K562 (cell line): Measurements from ENCODE around the gene DYNC2I2.

Source experiments
- CTCF ChIP-seq, 3 experiments: IDR thresholded peaks in 2 of 3; conservative IDR thresholded peaks in 1 of 3; 2 replicates each; pipeline ENCODE4 v1.5.1; 2011 to 2012; ENCODE audit warnings: low read length in 3 of 3, mild to moderate bottlenecking in 3 of 3, control low read depth in 2 of 3, improper control_type of control experiment in 1 of 3, inconsistent platforms in 1 of 3, low read depth in 1 of 3, mixed read lengths in 1 of 3, moderate library complexity in 1 of 3; ENCODE audit not compliant: insufficient read depth in 2 of 3
- NFIX ChIP-seq: fragments of 250-450 bp; sonication (Bioruptor Pico); IDR thresholded peaks from 2 replicates; pipeline ENCODE4 v1.4.0; 2020; ENCODE audit warnings: low read depth, mild to moderate bottlenecking, moderate library complexity
- POLR2H ChIP-seq: IDR thresholded peaks from 2 replicates; pipeline ENCODE4 v1.6.1; 2016; ENCODE audit warnings: missing genetic modification characterization, low read depth, mild to moderate bottlenecking, control low read depth, missing compliant biosample characterization, moderate library complexity
- REST ChIP-seq, 2 experiments: fragments of 450-650 bp; formaldehyde crosslinking in 1 of 2; IDR thresholded peaks; 2 replicates each; pipeline versions ENCODE4 v1.4.0 to v1.6.1; 2014 to 2020; ENCODE audit warnings: mild to moderate bottlenecking in 2 of 2, borderline replicate concordance in 1 of 2, low read depth in 1 of 2
- ZKSCAN1 ChIP-seq: fragments of 150-350 bp; IDR thresholded peaks from 2 replicates; pipeline ENCODE4 v1.6.1; 2016; ENCODE audit warnings: low read depth, low read length
- ZNF239 ChIP-seq: fragments of 250-450 bp; sonication (Bioruptor Pico); IDR thresholded peaks from 2 replicates; pipeline ENCODE4 v1.4.0; 2020; ENCODE audit warnings: mild to moderate bottlenecking

- no peak for TF ChIP-seq REST (IDR thresholded peaks at IDR 0.05; ENCODE audit: borderline replicate concordance)
- no peak for TF ChIP-seq REST (CRISPR knock-in tag; IDR thresholded peaks at IDR 0.05; ENCODE audit: low read depth)
- TF ChIP-seq ZKSCAN1 = no peak
- TF ChIP-seq ZNF239 = no peak
- TF ChIP-seq CTCF (IDR thresholded peaks at IDR 0.05 in 2 of 3, conservative IDR thresholded peaks at IDR 0.05 in 1 of 3; ENCODE audit: insufficient read depth in 2 of 3, low read depth in 1 of 3, low read length in 3 of 3) = no peak
- no peak for TF ChIP-seq POLR2H (tag)
- no peak for TF ChIP-seq NFIX
Measured at GRCh38 chr9:128617943-128618342, 38.7 kb downstream of the DYNC2I2 start.
